Measurements from ENCODE around the gene PLXNB1.
"Not testable (repeated sequence)": the region's sequence is repeated elsewhere in the genome, so short reads cannot be mapped to it uniquely, and the experiment has no call there.

PLXNB1 gene

DNA sequence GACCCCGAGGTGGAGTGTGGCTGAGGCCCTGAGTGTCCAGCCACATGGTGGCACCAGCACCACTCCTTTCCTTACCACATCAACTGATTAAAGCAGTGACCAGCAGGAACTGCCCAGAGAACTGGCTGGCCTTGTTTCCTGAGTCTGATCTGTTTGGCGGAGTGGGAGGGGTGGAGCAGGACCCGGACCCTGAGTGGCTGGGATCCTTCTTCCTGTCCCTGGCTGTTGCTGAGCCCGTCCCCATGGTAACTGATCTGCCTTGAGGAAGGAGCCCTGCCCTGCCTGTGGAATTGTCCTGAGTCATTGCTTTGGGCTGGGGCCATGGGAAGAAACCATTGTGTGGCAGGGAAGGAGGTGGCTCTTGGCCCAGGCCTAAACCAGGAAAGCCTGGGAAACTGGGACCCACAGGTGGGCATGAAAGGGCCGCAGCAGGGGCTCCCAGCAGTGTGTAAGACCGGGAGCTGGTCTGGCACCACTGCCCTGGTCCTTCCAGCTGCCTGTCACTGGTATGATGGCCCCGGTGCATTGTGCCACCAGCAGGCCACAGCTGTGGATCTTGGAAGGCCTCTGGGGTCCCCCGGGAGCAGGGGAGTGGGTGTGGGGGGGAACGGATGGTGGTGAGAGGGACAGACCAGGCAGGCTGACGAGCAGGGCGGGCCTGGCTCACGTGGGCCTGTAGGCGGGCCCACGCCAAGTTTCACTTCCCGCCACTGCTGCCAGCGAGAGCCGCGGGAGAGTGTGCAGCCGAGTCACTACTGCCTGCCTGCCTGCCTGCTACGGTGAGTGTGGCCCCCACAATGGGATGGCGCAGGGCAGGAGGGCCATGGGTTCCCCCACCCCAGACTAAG lies 35.9 kb upstream of the PLXNB1 start:
- peak; percentile 96 for DNase-seq (ENCODE audit: low spot score)

GRCh38 chr3:48465237-48465530 lies 35.3 kb upstream of the PLXNB1 start:
- DNase-seq (ENCODE audit: low spot score), result no peak

DNA sequence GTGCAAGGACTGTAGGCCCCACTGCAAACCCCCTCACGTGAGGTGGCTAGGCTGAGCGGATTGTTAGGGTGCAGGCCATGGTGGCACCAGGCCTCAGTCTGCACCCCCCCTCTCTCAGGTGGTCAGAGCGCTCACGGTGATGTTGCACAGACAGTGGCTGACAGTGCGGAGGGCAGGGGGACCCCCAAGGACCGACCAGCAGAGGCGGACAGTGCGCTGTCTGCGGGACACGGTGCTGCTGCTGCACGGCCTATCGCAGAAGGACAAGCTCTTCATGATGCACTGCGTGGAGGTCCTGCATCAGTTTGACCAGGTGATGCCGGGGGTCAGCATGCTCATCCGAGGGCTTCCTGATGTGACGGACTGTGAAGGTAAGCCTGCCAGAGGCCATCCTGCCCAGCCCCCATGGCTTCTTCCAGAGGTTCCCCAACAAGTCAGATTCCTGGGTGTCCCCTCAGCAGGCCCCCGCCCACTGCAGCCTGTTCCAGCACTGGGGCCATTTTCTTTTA lies 34.9 kb upstream of the PLXNB1 start:
- DNase-seq (ENCODE audit: low spot score), result no peak

DNA sequence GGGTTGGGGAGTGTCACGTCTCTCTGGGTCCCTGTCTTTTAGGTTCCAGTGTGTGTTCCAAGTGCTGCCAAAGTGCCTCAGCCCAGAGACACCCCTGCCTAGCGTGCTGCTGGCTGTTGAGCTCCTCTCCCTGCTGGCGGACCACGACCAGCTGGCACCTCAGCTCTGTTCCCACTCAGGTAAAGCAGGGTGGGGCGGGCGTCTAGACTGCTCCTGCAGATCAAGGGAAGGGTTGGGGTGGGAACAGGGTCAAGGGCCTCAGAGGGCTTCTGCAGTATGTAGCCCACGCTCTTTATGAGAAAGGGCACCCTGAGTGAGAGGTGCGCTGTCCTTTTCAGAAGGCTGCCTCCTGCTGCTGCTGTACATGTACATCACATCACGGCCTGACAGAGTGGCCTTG lies 33.8 kb upstream of the PLXNB1 start:
- no peak for DNase-seq (ENCODE audit: low spot score)

DNA sequence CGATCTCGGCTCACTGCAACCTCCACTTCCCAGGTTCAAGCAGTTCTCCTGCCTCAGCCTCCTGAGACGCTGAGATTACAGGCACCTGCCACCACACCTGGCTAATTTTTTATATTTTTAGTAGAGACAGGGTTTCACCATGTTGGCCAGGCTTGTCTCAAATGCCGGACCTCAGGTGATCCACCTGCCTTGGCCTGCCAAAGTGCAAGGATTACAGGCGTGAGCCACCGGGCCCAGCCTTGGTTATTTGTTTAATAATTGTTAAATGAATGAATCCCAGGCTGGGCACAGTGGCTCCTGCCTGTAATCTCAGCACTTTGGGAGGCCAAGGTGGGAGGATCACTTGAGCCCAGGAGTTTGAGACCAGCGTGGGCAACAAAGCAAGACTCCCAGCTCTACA lies 31.9 kb upstream of the PLXNB1 start:
- not testable (repeated sequence) for DNase-seq (ENCODE audit: low spot score)

DNA sequence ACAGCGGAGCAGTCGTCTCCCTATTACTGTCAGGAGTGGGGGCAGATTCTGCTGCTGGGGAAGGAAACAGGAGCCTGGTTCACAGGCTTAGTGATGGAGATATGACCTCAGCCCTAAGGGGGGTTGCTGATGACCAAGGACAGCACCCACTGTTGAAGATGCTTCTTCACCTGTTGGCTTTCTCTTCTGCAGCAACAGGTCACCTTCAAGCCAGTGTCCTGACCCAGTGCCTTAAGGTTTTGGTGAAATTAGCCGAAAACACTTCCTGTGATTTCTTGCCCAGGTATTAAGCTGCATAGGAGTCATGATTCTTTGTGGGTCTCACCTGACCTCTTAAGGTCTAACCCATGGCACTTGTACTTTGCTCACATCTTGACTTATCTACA lies 30.6 kb upstream of the PLXNB1 start:
- no peak for DNase-seq (ENCODE audit: low spot score)

DNA sequence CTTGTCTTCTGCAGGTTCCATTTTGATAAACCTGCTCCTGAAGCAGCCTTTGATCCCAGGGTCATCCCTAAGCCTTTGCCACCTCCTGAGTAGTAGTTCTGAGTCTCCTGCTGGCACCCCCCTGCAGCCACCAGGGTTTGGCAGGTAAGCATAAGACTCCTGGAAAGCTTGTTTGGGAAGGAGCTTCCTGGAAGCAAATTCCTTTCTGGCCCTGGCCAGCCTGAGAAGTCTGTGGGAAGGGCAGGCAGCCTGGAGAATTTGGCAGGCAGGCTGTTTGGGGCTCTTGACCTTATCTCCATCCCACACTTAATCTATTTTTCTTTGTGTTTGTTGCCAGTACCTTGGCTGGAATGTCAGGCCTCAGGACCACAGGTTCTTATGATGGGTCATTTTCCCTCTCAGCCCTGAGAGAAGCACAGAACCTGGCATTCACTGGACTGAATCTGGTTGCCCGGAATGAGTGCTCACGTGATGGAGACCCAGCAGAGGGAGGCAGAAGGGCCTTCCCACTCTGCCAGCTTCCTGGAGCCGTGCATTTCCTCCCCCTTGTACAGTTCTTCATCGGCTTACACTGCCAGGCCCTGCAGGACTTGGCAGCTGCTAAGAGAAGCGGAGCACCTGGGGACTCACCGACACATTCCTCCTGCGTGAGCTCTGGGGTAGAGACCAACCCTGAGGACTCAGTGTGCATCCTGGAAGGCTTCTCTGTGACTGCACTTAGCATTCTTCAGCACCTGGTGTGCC lies 30.1 kb upstream of the PLXNB1 start:
- no peak for DNase-seq (ENCODE audit: low spot score)

- DNase-seq (ENCODE audit: low spot score), result no peak
Measured at GRCh38 chr3:48459331-48459730, 29.4 kb upstream of the PLXNB1 start.

DNA sequence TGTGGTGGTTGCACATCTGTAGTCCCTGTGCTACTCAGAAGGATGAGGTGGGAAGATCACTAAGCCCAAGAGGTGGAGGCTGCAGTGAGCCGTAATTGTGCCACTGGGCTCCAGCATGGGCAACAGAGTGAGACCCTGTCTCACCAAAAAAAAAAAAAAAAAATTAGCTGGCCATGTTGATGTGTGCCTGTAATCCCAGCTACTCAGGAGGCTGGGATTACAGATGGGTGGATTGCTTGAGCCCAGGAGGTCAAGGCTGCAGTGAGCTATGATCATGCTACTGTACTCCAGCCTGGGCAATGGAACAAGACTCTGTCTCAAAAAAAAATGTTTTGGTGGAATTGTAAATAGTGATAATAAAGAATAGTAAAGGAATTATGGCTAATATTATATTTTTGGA lies 26.6 kb upstream of the PLXNB1 start:
- DNase-seq (ENCODE audit: low spot score), result no peak

DNA sequence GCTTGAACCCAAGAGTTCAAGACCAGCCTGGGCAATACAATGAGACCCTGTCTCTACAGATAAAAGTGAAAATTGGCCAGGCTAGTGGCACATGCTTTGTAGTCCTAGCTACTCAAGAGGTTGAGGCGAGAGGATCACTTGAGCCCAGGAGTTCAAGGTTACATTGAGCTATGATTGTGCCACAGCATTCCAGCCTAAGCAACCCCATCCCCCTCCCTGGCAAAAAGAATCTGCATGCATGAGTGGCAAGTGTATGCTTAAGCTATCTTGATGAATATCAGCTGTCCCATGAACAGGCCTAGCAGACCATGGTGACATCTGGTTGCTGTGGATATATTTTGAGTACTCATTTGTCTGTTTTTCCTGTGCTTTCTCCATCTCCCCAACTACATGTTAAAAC lies 21.4 kb upstream of the PLXNB1 start:
- no peak for DNase-seq (ENCODE audit: low spot score)

- DNase-seq (ENCODE audit: low spot score), result peak; percentile 93
Measured at GRCh38 chr3:48446425-48447193, 16.7 kb upstream of the PLXNB1 start, which contains the start of gene ATRIP. Gene ATRIP (plus strand): TSS chr3:48446737. CDS start chr3:48446846, 109 bp downstream.

- no peak for DNase-seq (ENCODE audit: low spot score)
Measured at GRCh38 chr3:48446043-48446424, 16.1 kb upstream of the PLXNB1 start.

DNA sequence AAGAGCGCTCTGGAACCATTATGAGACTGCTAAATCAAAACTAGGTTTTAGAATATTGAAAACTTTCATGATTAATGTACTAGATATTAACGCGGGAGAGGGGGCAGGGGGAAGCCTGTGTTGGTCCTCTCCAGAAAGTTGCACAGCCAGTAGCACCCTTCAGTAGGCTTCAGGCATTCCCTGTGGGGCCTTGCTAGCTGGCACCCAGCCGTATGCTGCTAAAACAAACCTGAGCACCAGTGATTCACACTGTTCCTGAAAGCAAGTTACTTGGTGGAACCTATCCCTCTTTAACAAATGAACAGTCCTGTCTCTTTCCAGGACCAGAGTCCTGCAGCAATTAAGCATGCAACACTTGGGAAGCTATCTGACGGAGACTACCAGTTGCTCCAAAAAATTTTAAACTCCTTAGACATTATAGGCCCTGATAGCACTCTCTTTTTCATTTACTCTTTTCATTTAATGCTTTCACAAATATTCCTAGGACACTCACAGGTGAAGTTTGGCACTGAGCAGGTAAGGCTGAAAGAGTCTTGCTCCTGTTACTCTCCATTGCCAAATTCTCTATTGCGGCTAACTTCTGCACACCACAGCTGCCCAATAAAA lies 15.5 kb upstream of the PLXNB1 start:
- DNase-seq (ENCODE audit: low spot score), result no peak

DNA sequence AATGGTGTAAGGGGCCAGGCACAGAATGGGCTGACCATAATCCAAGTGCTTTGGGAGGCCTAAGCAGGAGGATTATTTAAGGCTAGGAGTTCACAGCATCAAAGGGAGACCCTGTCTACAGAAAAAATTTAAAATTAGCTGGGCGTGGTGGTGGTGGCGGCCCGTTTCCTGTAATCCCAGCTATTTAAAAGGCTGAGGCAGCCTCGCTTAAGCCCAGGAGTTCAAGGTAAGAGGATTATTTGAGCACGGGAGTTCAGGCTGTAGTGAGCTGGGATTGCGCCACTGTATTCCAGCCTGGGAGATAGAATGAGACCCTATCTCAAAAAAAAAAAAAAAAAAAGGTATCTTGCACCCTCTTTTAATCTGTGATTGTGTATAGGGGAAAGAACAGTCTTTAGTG lies 12.1 kb upstream of the PLXNB1 start:
- no peak for DNase-seq (ENCODE audit: low spot score)

DNA sequence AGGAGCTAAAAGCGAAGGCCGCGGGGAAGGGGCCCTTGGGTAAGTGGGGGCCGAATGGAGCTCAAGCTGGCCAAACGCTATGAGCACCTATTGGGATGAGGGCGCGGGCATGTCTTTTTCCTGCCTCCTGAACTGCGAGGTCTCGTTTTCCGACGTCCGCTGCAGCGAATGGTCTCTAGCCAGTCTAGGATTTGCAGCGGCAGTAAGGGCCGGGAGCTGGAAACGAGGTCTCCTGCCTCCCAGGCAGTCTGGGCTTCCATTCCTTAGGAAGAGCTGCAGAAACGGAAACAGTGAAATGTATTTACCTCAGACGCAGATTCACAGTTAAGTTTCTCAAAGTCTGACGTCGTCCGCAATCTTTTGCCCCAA lies 10.7 kb upstream of the PLXNB1 start:
- DNase-seq (ENCODE audit: low spot score), result no peak

DNA sequence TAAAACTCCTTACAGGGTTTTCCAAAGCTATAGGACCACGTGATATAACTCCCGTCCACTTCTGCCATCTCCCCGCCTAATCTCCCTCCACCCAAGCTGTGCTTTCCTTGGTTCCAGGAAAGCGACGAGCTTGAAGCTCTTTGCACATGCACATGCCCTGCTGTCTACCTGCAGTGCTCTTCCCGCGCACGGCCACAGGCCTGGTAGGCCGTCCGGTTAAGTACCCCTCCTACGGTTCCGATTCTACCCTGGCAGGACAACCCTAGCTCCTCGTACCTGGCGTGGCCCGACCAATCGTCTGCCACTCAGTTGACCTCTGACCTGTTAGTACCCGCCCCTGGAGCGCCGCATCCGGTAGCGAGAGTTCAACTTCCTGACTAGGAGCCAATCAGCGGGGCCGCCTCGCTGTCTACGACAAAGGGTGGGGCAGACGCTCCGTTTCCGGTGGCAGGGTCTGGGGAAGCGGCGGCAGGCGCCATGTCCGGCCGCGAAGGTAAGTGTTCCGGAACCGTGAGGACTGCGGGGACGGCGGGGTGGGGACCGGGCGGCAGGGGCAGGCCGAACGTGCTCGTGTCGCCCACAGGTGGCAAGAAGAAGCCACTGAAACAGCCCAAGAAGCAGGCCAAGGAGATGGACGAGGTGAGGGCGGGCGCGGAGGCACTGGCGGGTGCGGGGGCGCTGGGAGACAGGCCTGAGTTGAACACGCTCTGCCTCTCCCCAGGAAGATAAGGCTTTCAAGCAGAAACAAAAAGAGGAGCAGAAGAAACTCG lies 10.1 kb upstream of the PLXNB1 start, which contains the start of the genes CCDC51 and TMA7:
TSS of gene CCDC51 (minus strand) at position 300 of the 770 bp plus-strand sequence. CDS start 4,991 bp downstream, outside the sequence.
TSS of gene TMA7 (plus strand) at position 438 of the 770 bp plus-strand sequence. CDS start at position 478, 40 bp downstream.
- DNase-seq (ENCODE audit: low spot score), result peak; percentile 99

DNA sequence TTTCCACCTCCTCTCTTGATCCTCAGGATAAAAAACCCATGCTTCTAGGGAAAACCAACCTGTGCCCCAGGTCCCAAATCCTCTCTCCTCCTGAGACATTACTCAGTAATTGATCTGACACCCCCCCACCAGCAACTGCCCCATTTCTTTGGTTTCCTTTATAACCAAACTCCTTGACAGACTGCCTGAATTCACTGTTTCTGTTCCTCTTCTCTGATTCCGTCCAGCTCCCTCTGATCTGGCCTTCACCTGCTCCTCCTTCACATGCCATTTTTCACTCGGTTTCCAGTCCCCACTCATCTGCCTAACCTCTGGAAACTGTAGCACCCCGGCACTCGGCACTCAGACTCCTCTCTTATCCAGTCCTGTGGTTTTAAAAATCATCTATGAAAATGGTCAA lies 7.9 kb upstream of the PLXNB1 start:
- DNase-seq (ENCODE audit: low spot score), result no peak

DNA sequence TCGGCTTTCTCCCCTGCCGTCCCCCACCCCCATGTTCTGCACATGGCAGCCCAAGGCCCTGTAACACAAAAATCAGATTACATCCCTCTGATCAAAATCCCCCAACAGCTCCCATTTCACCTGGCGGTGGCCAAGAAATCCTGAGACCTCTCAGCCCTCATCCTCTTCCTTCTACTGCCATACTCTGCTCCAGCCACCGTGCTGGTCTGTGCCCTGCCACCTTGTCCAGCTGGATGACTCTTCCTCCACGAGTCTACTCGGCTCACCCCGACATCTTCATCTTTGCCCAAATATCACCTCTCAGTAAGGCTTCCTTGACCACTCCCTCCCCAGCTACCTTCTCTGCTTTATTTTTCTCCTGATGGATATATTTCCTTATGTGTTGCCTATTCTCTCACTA lies 7.0 kb upstream of the PLXNB1 start:
- DNase-seq (ENCODE audit: low spot score), result no peak

- DNase-seq (ENCODE audit: low spot score), result no peak
Measured at GRCh38 chr3:48436477-48436787, 6.5 kb upstream of the PLXNB1 start.

DNA sequence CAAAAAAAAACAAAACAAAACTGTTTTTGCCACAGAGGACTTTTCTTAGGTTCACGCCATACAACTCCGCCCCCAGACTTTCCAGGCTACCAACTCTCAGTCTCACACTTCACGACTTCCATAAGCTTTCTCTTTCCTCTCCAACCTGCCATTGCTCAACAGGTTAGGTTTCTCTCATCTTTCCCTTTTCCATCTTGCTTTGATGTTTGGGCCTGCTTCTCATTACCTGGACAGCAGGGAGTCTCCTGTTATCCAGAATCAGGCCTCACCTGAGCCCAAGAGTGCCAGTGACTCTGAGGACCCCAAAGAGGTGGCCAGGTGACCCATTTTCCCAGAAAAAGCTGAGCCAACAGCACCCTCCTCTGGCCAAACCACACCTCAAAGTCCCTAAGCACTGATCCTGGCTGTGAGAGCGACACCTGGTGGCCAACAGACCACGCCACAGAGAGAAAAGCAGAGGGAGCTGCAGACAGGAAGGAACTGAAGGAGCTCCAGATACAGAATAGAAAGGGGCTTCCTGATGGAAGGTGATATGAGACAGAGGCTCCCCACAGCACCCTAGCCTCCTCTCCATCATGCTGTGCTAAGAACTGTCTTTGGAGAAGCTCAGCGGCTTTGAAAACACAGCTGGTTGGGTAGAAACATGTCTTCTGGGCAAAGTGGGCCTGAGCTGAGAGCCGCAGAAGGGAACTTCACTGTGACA lies 6.0 kb upstream of the PLXNB1 start:
- DNase-seq (ENCODE audit: low spot score), result peak; percentile 84

DNA sequence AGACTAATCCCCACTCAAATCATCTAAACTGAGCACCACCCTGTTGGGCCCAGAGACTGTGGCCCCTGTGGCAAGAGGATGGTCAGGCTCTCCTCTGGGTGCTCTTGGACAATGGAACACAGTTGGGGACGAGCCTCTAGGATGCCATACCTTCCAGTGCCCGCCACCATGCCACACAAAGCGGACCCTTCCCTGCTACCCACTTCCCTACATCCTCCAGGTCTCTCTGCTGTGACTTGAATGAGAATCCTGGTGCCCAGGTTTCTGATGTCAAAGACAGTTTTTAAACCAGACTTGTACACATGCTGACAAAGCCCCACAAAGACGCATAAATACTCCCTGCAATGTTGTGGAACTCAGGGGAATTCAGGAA lies 5.3 kb upstream of the PLXNB1 start:
- DNase-seq (ENCODE audit: low spot score), result no peak

Measured in LoVo (cell line).